OCI-LY1 (cell line): ENCODE results near the gene FAM53B.

ENCODE experiments used
- H2AFZ ChIP-seq: fragments of 200-600 bp; sonication (generic), shearing (Covaris generic); 2 replicates; pipeline ENCODE4 v1.6.0; 2014; ENCODE audit warnings: antibody characterized with exemption, mild to moderate bottlenecking, low read length
- H3F3A ChIP-seq: fragments of 200-600 bp; sonication (generic), shearing (Covaris generic); 2 replicates; pipeline ENCODE4 v1.6.0; 2014; ENCODE audit warnings: mild to moderate bottlenecking, antibody characterized with exemption, low read length, moderate library complexity; ENCODE audit not compliant: insufficient read depth
- H3K27ac ChIP-seq: fragments of 200-600 bp; sonication (generic); 2 replicates; pipeline ENCODE4 v1.5.1; 2014; ENCODE audit warnings: low read length, mixed run types, mild to moderate bottlenecking, low read depth; ENCODE audit not compliant: poor library complexity, severe bottlenecking
- H3K27me3 ChIP-seq: fragments of 200-600 bp; sonication (generic); 2 replicates; pipeline ENCODE4 v1.6.0; 2014; ENCODE audit warnings: antibody characterized with exemption, mild to moderate bottlenecking, low read length, moderate library complexity; ENCODE audit not compliant: insufficient read depth
- H3K36me3 ChIP-seq: fragments of 200-600 bp; sonication (generic); 2 replicates; pipeline ENCODE4 v1.6.1; 2014; ENCODE audit warnings: mild to moderate bottlenecking, antibody characterized with exemption, low read length, moderate library complexity, mixed read lengths; ENCODE audit not compliant: insufficient read depth
- H3K4me1 ChIP-seq: fragments of 200-600 bp; sonication (generic); 2 replicates; pipeline ENCODE4 v1.5.1; 2014; ENCODE audit warnings: mild to moderate bottlenecking, low read length, moderate library complexity; ENCODE audit not compliant: insufficient read depth, severe bottlenecking
- H3K4me2 ChIP-seq: fragments of 200-600 bp; sonication (generic), shearing (Covaris generic); 2 replicates; pipeline ENCODE4 v1.6.1; 2014; ENCODE audit warnings: low read length
- H3K4me3 ChIP-seq: fragments of 200-600 bp; sonication (generic); 2 replicates; pipeline ENCODE4 v1.5.1; 2014; ENCODE audit warnings: low read length, low read depth, mild to moderate bottlenecking, mixed read lengths; ENCODE audit not compliant: poor library complexity, severe bottlenecking
- H3K79me2 ChIP-seq: fragments of 200-600 bp; shearing (Covaris generic); 2 replicates; pipeline ENCODE4 v1.6.1; 2016; ENCODE audit warnings: mixed run types, low read length, mixed read lengths; ENCODE audit not compliant: insufficient read depth
- H3K9ac ChIP-seq: fragments of 200-600 bp; sonication (generic), shearing (Covaris generic); 2 replicates; pipeline ENCODE4 v1.6.1; 2014; ENCODE audit warnings: mild to moderate bottlenecking, low read length, mixed read lengths
- H3K9me2 ChIP-seq: fragments of 200-600 bp; sonication (generic), shearing (Covaris generic); 2 replicates; pipeline ENCODE4 v1.6.1; 2014; ENCODE audit warnings: low read depth, mild to moderate bottlenecking, low read length, mixed read lengths
- H3K9me3 ChIP-seq: fragments of 200-600 bp; shearing (Covaris generic); 2 replicates; pipeline ENCODE4 v1.6.1; 2014; ENCODE audit warnings: low read length, mixed read lengths
- H4K20me1 ChIP-seq: fragments of 200-600 bp; sonication (generic), shearing (Covaris generic); 2 replicates; pipeline ENCODE4 v1.6.0; 2016; ENCODE audit warnings: mild to moderate bottlenecking, low read length; ENCODE audit not compliant: insufficient read depth
- CTCF ChIP-seq: fragments of 200-600 bp; sonication (generic), shearing (Covaris generic); IDR thresholded peaks from 2 replicates; pipeline ENCODE4 v1.5.1; 2017; ENCODE audit warnings: mild to moderate bottlenecking, antibody characterized with exemption, low read length, moderate library complexity, mixed read lengths
- EZH2 ChIP-seq: fragments of 200-600 bp; sonication (generic), shearing (Covaris generic); IDR thresholded peaks from 2 replicates; pipeline ENCODE4 v1.8.0; 2017; ENCODE audit warnings: borderline replicate concordance, mixed run types, mild to moderate bottlenecking, antibody characterized with exemption, low read length, moderate library complexity, mixed read lengths

Gene FAM53B

GRCh38 chr10:124707551-124707950 is 36.6 kb downstream of the FAM53B start:
- Histone ChIP-seq H3K9ac (no peak overlapping the region), H3F3A (no peaks in the 10 kb centered on the region), H3K36me3 (peaks cover 42% of the 10 kb centered on the region), H3K9me2 (no peaks in the 10 kb centered on the region), H3K9me3 (no peaks in the 10 kb centered on the region), H3K4me2 (no peak overlapping the region), H3K79me2 (peaks cover 19% of the 10 kb centered on the region), H3K27me3 (no peaks in the 10 kb centered on the region), H3K4me1 (peaks cover 95% of the 10 kb centered on the region), H2AFZ (no peak overlapping the region), H4K20me1 (no peaks in the 10 kb centered on the region), H3K27ac (no peak overlapping the region), H3K4me3 (no peak overlapping the region)
- TF ChIP-seq CTCF (no peak), EZH2 (no peak)

DNA sequence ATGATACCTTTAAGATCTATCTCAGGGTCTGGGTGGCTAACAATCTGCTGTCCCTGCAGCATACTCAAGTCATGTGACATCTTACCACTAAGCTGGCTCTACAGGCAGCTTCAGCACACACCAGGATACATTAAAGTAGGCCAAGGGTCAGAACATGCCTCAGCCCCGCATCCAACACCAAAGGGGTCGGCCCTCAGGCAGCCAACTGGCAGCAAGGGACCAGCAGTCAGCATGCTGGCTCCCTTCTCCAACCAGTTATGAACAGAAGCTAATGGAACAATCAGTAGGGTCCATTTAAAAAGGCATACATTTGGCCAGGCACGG is 37.1 kb downstream of the FAM53B start:
- peaks cover 15% of the 10 kb centered on the region for H3K79me2 ChIP-seq
- H4K20me1 ChIP-seq: no peaks in the 10 kb centered on the region

GRCh38 chr10:124706462-124707143 is 37.6 kb downstream of the FAM53B start:
- Histone ChIP-seq H3K27ac (peak overlapping the region; percentile 84), H3K9me2 (no peaks in the 10 kb centered on the region), H3F3A (no peaks in the 10 kb centered on the region), H3K27me3 (no peaks in the 10 kb centered on the region), H3K79me2 (peaks cover 10% of the 10 kb centered on the region), H4K20me1 (no peaks in the 10 kb centered on the region), H3K4me1 (peaks cover 96% of the 10 kb centered on the region), H3K9me3 (no peaks in the 10 kb centered on the region), H2AFZ (no peak overlapping the region), H3K4me3 (no peak overlapping the region), H3K36me3 (peaks cover 51% of the 10 kb centered on the region), H3K9ac (no peak overlapping the region; the same call in 1 of the 2 replicates), H3K4me2 (peak overlapping the region; percentile 0; the same call in 1 of the 2 replicates)
- TF ChIP-seq EZH2 (no peak), CTCF (no peak)

More for the DNA sequence above, 37.1 kb downstream of the FAM53B start:
- TF ChIP-seq EZH2 (no peak), CTCF (no peak)
- H3K4me3 ChIP-seq: no peak overlapping the region
- H3K9ac ChIP-seq: no peak overlapping the region
- no peaks in the 10 kb centered on the region for H3F3A ChIP-seq
- no peak overlapping the region for H3K27ac ChIP-seq
- H3K36me3 ChIP-seq: peaks cover 46% of the 10 kb centered on the region
- peaks cover 96% of the 10 kb centered on the region for H3K4me1 ChIP-seq
- no peak overlapping the region; the same call in 1 of the 2 replicates for H3K4me2 ChIP-seq
- no peak overlapping the region for H2AFZ ChIP-seq
- no peaks in the 10 kb centered on the region for H3K9me2 ChIP-seq
- no peaks in the 10 kb centered on the region for H3K9me3 ChIP-seq
- no peaks in the 10 kb centered on the region for H3K27me3 ChIP-seq
